GM12865 (cell line): ENCODE measurements around the gene PDE4B.

Source experiments
- DNase-seq: peaks from one replicate; pipeline ENCODE4 v3.0.0; 2010; ENCODE audit warnings: low read depth
- H3K4me3 ChIP-seq: 2 replicates; pipeline ENCODE4 v1.5.1; 2011; ENCODE audit warnings: mild to moderate bottlenecking, low read depth, low read length, control low read depth
- TF ChIP-seq, protein P1 (sequence below): IDR thresholded peaks from 2 replicates; pipeline ENCODE4 v1.5.1; 2011; ENCODE audit warnings: low read length, control low read depth, low read depth, inconsistent platforms; ENCODE audit not compliant: insufficient read depth; ENCODE audit errors: missing control alignments

Gene PDE4B

DNA sequence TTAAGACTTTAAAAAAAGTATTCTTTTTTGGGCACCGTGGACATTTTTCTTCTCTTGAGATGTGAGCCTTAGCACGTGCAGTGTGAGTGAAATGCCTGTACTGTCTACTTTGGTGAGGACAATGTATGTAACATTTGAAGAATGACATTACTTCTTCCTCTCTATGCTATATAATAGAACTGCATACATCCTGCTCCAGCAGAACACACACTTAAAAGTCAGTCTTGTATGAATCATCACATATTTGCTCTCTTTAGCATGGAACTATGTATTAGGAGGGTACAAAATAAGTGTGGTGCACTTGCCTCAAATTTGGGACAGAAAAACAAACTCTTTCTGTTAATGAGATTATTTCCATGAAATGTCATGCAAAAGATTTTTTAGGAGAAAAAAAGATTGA lies 382.9 kb downstream of the PDE4B start:
- H3K4me3 ChIP-seq = no peak overlapping the region
- DNase-seq = no peak
- TF ChIP-seq, protein P1, sequence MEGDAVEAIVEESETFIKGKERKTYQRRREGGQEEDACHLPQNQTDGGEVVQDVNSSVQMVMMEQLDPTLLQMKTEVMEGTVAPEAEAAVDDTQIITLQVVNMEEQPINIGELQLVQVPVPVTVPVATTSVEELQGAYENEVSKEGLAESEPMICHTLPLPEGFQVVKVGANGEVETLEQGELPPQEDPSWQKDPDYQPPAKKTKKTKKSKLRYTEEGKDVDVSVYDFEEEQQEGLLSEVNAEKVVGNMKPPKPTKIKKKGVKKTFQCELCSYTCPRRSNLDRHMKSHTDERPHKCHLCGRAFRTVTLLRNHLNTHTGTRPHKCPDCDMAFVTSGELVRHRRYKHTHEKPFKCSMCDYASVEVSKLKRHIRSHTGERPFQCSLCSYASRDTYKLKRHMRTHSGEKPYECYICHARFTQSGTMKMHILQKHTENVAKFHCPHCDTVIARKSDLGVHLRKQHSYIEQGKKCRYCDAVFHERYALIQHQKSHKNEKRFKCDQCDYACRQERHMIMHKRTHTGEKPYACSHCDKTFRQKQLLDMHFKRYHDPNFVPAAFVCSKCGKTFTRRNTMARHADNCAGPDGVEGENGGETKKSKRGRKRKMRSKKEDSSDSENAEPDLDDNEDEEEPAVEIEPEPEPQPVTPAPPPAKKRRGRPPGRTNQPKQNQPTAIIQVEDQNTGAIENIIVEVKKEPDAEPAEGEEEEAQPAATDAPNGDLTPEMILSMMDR = no peak

DNA sequence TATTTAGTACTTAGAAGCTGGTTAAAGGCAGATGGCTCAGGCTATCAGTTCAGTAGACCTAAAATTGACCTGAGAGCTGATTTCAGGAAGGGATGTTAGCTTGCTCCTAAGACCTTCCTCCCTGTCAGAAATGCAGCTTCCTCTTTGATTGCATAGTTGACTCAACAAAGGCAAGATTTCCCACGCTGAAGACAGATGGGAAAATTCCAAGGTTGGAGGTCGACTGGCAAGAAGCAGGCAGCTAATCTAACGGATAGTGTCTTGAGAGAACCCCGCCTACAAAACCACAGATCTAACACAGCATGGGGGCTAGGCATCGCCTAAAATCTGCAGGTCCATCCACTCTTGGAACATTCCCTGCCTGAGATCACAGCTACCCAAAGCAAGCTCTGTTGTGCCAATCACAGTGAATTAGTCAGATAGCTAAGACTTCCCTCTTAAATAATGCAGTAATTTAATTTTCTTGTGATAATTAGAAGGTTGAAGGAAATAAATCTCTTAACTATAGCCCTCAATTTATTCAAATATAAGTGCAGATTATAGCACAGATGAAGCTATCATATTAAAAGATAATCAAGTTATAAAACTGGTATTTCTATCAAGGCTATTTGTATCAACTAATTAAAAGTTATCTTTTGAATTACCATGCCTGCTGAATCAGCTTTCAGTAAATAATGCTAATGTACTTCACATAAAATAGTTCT lies 383.5 kb downstream of the PDE4B start:
- DNase-seq = no peak
- H3K4me3 ChIP-seq = no peak overlapping the region
- TF ChIP-seq, protein P1 = no peak

DNA sequence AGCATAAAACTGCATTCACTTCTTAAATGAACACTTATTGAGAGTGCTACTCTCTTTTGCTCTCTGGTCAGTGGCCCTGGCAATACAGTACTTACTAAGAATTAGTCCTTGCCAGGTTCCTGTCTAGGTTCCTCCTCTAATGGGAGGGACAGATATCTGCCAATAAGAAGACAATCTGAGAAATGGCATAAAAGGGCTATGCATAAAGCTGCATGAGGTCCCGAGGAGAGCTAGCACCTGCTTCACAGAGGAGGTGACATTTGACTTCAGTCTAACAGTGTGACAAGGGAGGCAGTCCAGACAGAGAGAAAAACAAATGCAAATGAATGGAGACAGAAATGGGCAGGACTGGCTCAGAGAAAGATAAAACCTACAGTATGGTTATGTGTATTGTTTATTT lies 384.1 kb downstream of the PDE4B start:
- no peak overlapping the region for H3K4me3 ChIP-seq
- no peak for DNase-seq
- TF ChIP-seq, protein P1 = no peak

DNA sequence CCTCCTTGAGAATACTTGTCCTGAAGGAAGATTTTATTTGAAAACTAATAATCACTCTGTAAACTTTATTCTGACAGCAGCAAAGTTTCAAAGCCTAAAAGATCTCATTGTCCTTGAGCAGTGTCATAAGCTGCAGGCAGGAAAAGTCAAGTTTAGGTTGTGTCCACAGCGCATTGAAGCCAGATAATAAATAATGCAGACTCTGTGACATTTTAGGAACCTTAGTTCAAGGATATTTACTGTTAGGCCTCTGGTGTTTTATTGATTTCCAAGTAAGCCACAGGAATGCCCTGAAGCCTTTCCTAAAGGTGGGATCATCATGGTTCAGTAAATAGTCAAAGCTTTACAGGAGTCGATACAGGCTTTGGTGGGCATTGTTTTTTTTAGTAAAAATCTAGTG lies 384.8 kb downstream of the PDE4B start:
- no peak for DNase-seq
- H3K4me3 ChIP-seq = no peak overlapping the region
- TF ChIP-seq, protein P1 = no peak

DNA sequence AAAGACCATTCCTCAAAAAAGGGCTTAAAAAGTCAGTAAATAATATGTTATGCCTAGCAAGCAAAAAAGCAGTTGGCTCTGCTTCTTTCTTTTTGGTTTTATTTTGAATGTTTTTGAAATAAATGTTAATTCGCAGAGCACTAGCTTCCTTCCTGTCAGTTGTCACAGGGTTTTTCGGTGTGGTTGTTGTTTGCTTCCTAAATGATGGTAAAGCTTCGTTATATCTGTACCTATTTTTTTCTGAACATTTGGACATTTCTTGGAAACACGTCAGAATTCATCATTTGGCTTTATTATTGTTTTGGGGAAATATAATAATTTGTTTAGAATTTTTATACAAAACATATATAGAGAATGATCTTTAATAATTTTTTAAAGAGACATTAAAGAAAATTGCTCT lies 389.3 kb downstream of the PDE4B start:
- TF ChIP-seq, protein P1 = no peak
- DNase-seq = no peak
- no peak overlapping the region for H3K4me3 ChIP-seq

DNA sequence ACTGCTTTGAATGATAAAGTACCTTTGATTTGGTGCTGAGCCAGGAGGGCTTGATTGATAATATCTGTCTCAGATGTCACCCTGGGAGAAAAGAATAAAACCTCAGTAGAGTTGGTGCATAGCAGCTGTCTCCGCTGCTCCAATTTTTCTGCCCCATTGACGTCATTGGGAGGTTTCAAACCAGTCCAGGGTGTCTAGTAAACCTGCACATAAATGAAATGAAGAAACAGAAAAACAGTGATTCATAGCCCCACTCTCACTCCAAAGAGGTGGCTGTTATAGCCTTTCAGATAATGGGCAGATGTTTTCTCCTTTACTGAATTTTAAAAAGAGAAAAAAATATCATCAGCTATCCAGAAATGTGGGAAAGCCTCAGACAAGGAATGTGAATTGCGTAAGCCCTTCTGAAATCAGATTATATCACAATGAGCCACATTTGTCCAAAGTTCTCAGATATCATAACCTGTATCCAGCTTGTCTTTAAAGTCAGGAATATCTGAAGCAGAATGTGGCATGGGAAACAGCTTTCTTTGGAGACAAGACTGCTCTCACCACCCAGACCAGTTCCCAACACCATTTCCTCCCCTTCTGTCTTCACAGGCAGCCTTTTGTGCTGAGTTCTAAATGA lies 390.0 kb downstream of the PDE4B start:
- no peak for DNase-seq
- TF ChIP-seq, protein P1 = no peak
- H3K4me3 ChIP-seq = no peak overlapping the region
